ENCODE measurements around the gene C1orf105.

- TF ChIP-seq CTCF (conservative IDR thresholded peaks at IDR 0.05) = no peak
- TF ChIP-seq ZFX (IDR thresholded peaks at IDR 0.05) = no peak
Measured at GRCh38 chr1:172497230-172497629, 76.7 kb downstream of the C1orf105 start.
